ENCODE measurements around the gene ELK4. TPM values are rescaled to one million over a fixed set of nuclear protein-coding genes. Genes with fewer than 3 reads are reported as not detected.

Gene ELK4
- total and polyA plus RNA-seq, 9 donors: 5.8 to 69.5 (median 48.7) TPM

- intact Hi-C loops (cut with DNase I): no loop called here
- TF ChIP-seq POLR2A (IDR thresholded peaks at IDR 0.05) (no peak), EP300 (IDR thresholded peaks at IDR 0.05) (no peak), CTCF (IDR thresholded peaks at IDR 0.05) (no peak)
- Histone ChIP-seq H3K27ac (no peak overlapping the region), H3K36me3 (no peaks in the 10 kb centered on the region), H3K4me3 (no peak overlapping the region), H3K9me3 (no peaks in the 10 kb centered on the region), H3K4me1 (ENCODE audit: insufficient read depth) (peaks cover 2% of the 10 kb centered on the region), H3K27me3 (no peaks in the 10 kb centered on the region)
- WGBS, 3 donors: 74 to 88% (median 81%) methylated on average over 3 of the region's 3 CpGs
- no peak for DNase-seq
Observed at GRCh38 chr1:205576011-205576410, 55.8 kb downstream of the ELK4 start.

GRCh38 chr1:205575294-205575885 lies 56.4 kb downstream of the ELK4 start:
- Histone ChIP-seq H3K27me3 (no peaks in the 10 kb centered on the region), H3K4me3 (no peak overlapping the region), H3K27ac (no peak overlapping the region), H3K9me3 (no peaks in the 10 kb centered on the region), H3K36me3 (no peaks in the 10 kb centered on the region), H3K4me1 (ENCODE audit: insufficient read depth) (peaks cover 2% of the 10 kb centered on the region)
- no peak for TF ChIP-seq CTCF (IDR thresholded peaks at IDR 0.05)
- TF ChIP-seq EP300 (IDR thresholded peaks at IDR 0.05): no peak
- TF ChIP-seq POLR2A (IDR thresholded peaks at IDR 0.05): no peak
- intact Hi-C loops (cut with DNase I): no loop called here
- WGBS, 3 donors: 50 to 56% (median 53%) methylated on average over 1 of the region's 1 CpG
- no peak for DNase-seq

DNA sequence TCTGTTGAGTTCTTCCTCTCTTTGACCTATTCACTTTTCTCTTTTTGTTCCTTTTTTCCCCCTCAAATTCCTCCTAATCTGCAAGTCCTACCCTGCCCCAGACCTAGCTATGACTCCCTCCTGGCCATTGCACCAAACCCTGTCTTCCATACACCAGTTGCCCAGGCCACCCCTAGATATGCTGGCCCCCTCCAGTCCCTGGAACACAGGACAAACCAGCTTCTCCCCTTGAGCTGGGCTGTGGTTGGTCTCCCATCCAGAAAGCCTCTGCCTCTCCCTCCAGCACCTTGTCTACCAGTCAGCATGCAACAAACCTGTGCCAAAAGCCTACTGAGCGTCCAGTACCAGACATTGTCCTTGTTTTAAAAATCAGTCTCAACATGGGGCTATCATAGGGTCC lies 59.4 kb downstream of the ELK4 start:
- Histone ChIP-seq H3K9me3 (no peaks in the 10 kb centered on the region), H3K27me3 (no peaks in the 10 kb centered on the region), H3K4me3 (no peak overlapping the region), H3K27ac (no peak overlapping the region), H3K36me3 (no peaks in the 10 kb centered on the region), H3K4me1 (ENCODE audit: insufficient read depth) (peaks cover 1% of the 10 kb centered on the region)
- no peak for TF ChIP-seq EP300 (IDR thresholded peaks at IDR 0.05)
- no peak for TF ChIP-seq POLR2A (IDR thresholded peaks at IDR 0.05)
- no peak for TF ChIP-seq CTCF (IDR thresholded peaks at IDR 0.05)
- DNase-seq: no peak
- WGBS, 3 donors: 53 to 88% (median 79%) methylated on average over 1 of the region's 1 CpG
- intact Hi-C loops (cut with DNase I): no loop called here

DNA sequence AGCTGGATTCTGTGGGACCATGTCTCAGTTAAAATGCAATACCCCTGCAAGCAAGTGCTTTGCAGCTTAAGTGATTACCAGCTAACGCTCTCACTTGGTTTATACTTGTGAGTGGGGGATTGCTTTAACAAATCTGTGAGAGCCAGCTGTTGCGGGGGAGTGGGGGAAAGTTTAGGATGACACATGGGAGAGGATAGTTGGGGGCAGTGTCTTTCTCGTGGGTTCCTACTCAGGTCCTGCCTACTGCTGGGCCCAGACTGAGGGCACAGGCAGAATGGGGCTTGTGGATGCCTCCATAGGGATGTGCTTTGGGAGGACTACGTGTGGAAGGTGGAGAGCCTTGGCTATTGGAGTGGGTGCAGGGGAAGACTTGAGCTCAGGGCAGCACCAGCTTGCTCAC lies 60.1 kb downstream of the ELK4 start:
- H3K4me3 ChIP-seq: no peak overlapping the region
- no peaks in the 10 kb centered on the region for H3K36me3 ChIP-seq
- peaks cover 1% of the 10 kb centered on the region for H3K4me1 ChIP-seq (ENCODE audit: insufficient read depth)
- WGBS, 3 donors: 30 to 46% (median 41%) methylated on average over 4 of the region's 4 CpGs
- intact Hi-C loops (cut with DNase I): no loop called here
- DNase-seq: no peak
- H3K27ac ChIP-seq: no peak overlapping the region
- no peaks in the 10 kb centered on the region for H3K27me3 ChIP-seq
- TF ChIP-seq POLR2A (IDR thresholded peaks at IDR 0.05) (no peak), CTCF (IDR thresholded peaks at IDR 0.05) (no peak), EP300 (IDR thresholded peaks at IDR 0.05) (no peak)
- H3K9me3 ChIP-seq: no peaks in the 10 kb centered on the region

Data from ovary (tissue), 9 donors.